Measurements from ENCODE around the gene JAZF1. TPM values are rescaled to one million over a fixed set of nuclear protein-coding genes. Genes with fewer than 3 reads are reported as not detected.

The JAZF1 gene
- total RNA-seq, 1 experiment from 2014 or later, result 1.5 TPM

- POLR2A ChIA-PET (ENCODE audit: low non-redundant PET), result no interaction called here
- H3K4me3 ChIP-seq (ENCODE audit: low read depth, low read length, poor library complexity, severe bottlenecking), result no peak overlapping the region
- H3K9me3 ChIP-seq (ENCODE audit: low read depth, low read length, poor library complexity, severe bottlenecking), result no peaks in the 10 kb centered on the region
- TF ChIP-seq CTCF (conservative IDR thresholded peaks at IDR 0.05; ENCODE audit: low read depth, low read length) (no peak), EZH2 (IDR thresholded peaks at IDR 0.05; ENCODE audit: borderline replicate concordance, low read depth, low read length, poor library complexity, severe bottlenecking) (no peak)
- H3K27ac ChIP-seq (ENCODE audit: low read depth, low read length, poor library complexity, severe bottlenecking), result no peak overlapping the region
- BruUV-seq (replicated peaks), result no TSS peak
- CTCF ChIA-PET, result no interaction called here
- H3K27me3 ChIP-seq (replicated peaks; ENCODE audit: insufficient read depth, low read depth, low read length, poor library complexity), result peaks cover 45% of the 10 kb centered on the region
- intact Hi-C loops (cut with micrococcal nuclease; ENCODE audit: unreplicated experiment), result no loop called here
- no peak for DNase-seq (ENCODE audit: low spot score)
- no peaks in the 10 kb centered on the region for H3K36me3 ChIP-seq (ENCODE audit: insufficient read depth, low read length, poor library complexity, severe bottlenecking)
- H3K4me1 ChIP-seq (ENCODE audit: insufficient read depth, low read length, poor library complexity, severe bottlenecking), result no peaks in the 10 kb centered on the region
Measured at GRCh38 chr7:28013019-28013418, 167.6 kb downstream of the JAZF1 start.

- Histone ChIP-seq H3K36me3 (ENCODE audit: insufficient read depth, low read length, poor library complexity, severe bottlenecking) (no peaks in the 10 kb centered on the region), H3K27me3 (replicated peaks; ENCODE audit: insufficient read depth, low read depth, low read length, poor library complexity) (peaks cover 51% of the 10 kb centered on the region), H3K4me3 (ENCODE audit: low read depth, low read length, poor library complexity, severe bottlenecking) (no peak overlapping the region), H3K27ac (ENCODE audit: low read depth, low read length, poor library complexity, severe bottlenecking) (no peak overlapping the region), H3K9me3 (ENCODE audit: low read depth, low read length, poor library complexity, severe bottlenecking) (no peaks in the 10 kb centered on the region), H3K4me1 (ENCODE audit: insufficient read depth, low read length, poor library complexity, severe bottlenecking) (peaks cover 4% of the 10 kb centered on the region)
- intact Hi-C loops (cut with micrococcal nuclease; ENCODE audit: unreplicated experiment), result no loop called here
- ChIA-PET POLR2A (ENCODE audit: low non-redundant PET) (no interaction called here), CTCF (no interaction called here)
- TF ChIP-seq EZH2 (IDR thresholded peaks at IDR 0.05; ENCODE audit: borderline replicate concordance, low read depth, low read length, poor library complexity, severe bottlenecking), result no peak
- no peak for TF ChIP-seq CTCF (conservative IDR thresholded peaks at IDR 0.05; ENCODE audit: low read depth, low read length)
- DNase-seq (ENCODE audit: low spot score), result no peak
- no TSS peak for BruUV-seq (replicated peaks)
Measured at GRCh38 chr7:28008911-28009310, 171.7 kb downstream of the JAZF1 start.

- no TSS peak for BruUV-seq (replicated peaks)
- H3K4me3 ChIP-seq (ENCODE audit: low read depth, low read length, poor library complexity, severe bottlenecking), result no peak overlapping the region
Measured at GRCh38 chr7:28008171-28008570, 172.4 kb downstream of the JAZF1 start.

More at GRCh38 chr7:28008171-28008570, 172.4 kb downstream of the JAZF1 start:
- POLR2A ChIA-PET (ENCODE audit: low non-redundant PET), result no interaction called here
- intact Hi-C loops (cut with micrococcal nuclease; ENCODE audit: unreplicated experiment), result no loop called here
- no peak for TF ChIP-seq CTCF (conservative IDR thresholded peaks at IDR 0.05; ENCODE audit: low read depth, low read length)
- TF ChIP-seq EZH2 (IDR thresholded peaks at IDR 0.05; ENCODE audit: borderline replicate concordance, low read depth, low read length, poor library complexity, severe bottlenecking), result no peak
- peaks cover 4% of the 10 kb centered on the region for H3K4me1 ChIP-seq (ENCODE audit: insufficient read depth, low read length, poor library complexity, severe bottlenecking)
- no peak for DNase-seq (ENCODE audit: low spot score)
- no peaks in the 10 kb centered on the region for H3K36me3 ChIP-seq (ENCODE audit: insufficient read depth, low read length, poor library complexity, severe bottlenecking)
- H3K27me3 ChIP-seq (replicated peaks; ENCODE audit: insufficient read depth, low read depth, low read length, poor library complexity), result peaks cover 51% of the 10 kb centered on the region
- H3K27ac ChIP-seq (ENCODE audit: low read depth, low read length, poor library complexity, severe bottlenecking), result no peak overlapping the region
- CTCF ChIA-PET, result no interaction called here
- H3K9me3 ChIP-seq (ENCODE audit: low read depth, low read length, poor library complexity, severe bottlenecking), result no peaks in the 10 kb centered on the region
